CD14-positive monocyte (primary cell): ENCODE measurements around the gene PITPNB. TPM values are rescaled to one million over a fixed set of nuclear protein-coding genes. Genes with fewer than 3 reads are reported as not detected.
A peak's percentile ranks its signal among the peaks of the same experiment; 100 is the strongest.

Experiments
- DNase-seq, 3 donors: peaks; one replicate each; pipeline ENCODE4 v3.0.0-alpha.2; 2011 to 2022
- H2AFZ ChIP-seq: 2 replicates; pipeline ENCODE4 v1.6.0; 2012; ENCODE audit warnings: mild to moderate bottlenecking, low read depth, low read length, inconsistent platforms; ENCODE audit not compliant: insufficient read depth, poor library complexity, severe bottlenecking
- H3K27ac ChIP-seq, 2 donors: 1 replicate in 1 of 2; 2 replicates in 1 of 2; pipeline ENCODE4 v1.5.1; 2012 to 2013; ENCODE audit warnings: low read length in 2 of 2, control low read depth in 1 of 2, inconsistent platforms in 1 of 2, low read depth in 1 of 2, mild to moderate bottlenecking in 1 of 2
- H3K27me3 ChIP-seq, 2 donors: one replicate each; pipeline versions ENCODE4 v1.6.0 to v1.6.1; 2011 to 2013; ENCODE audit warnings: low read length in 2 of 2; ENCODE audit not compliant: control insufficient read depth in 2 of 2, insufficient read depth in 2 of 2
- H3K36me3 ChIP-seq, 2 donors: replicated peaks in 1 of 2; 1 replicate in 1 of 2; 2 replicates in 1 of 2; pipeline versions ENCODE4 v1.5.1 to v1.6.1; 2012 to 2013; ENCODE audit warnings: low read length in 2 of 2, control low read depth in 1 of 2, inconsistent platforms in 1 of 2, mild to moderate bottlenecking in 1 of 2; ENCODE audit not compliant: insufficient read depth in 2 of 2, control insufficient read depth in 1 of 2
- H3K4me1 ChIP-seq, 2 donors: 1 replicate in 1 of 2; 2 replicates in 1 of 2; pipeline versions ENCODE4 v1.5.1 to v1.6.1; 2012 to 2013; ENCODE audit warnings: low read length in 2 of 2, control low read depth in 1 of 2, inconsistent platforms in 1 of 2, mild to moderate bottlenecking in 1 of 2, moderate library complexity in 1 of 2; ENCODE audit not compliant: insufficient read depth in 2 of 2, control insufficient read depth in 1 of 2
- H3K4me2 ChIP-seq: replicated peaks from 2 replicates; pipeline ENCODE3; 2012; ENCODE audit warnings: low read length, moderate library complexity, mild to moderate bottlenecking; ENCODE audit not compliant: poor library complexity, severe bottlenecking; ENCODE audit errors: extremely low read depth
- H3K4me3 ChIP-seq, 3 experiments: fragments of 200-600 bp in 1 of 3; sonication (generic) in 1 of 3; replicated peaks in 1 of 3; 1 replicate in 2 of 3; 2 replicates in 1 of 3; pipeline ENCODE4 v1.5.1; 2011 to 2013; ENCODE audit warnings: low read length in 3 of 3, mild to moderate bottlenecking in 3 of 3, control low read depth in 2 of 3, low read depth in 2 of 3, inconsistent platforms in 1 of 3, moderate library complexity in 1 of 3
- H3K79me2 ChIP-seq: 2 replicates; pipeline ENCODE4 v1.6.0; 2012; ENCODE audit warnings: mild to moderate bottlenecking, control low read depth, inconsistent platforms, low read length, moderate library complexity; ENCODE audit not compliant: insufficient read depth
- H3K9ac ChIP-seq: 2 replicates; pipeline ENCODE4 v1.6.0; 2017; ENCODE audit warnings: low read length, mild to moderate bottlenecking; ENCODE audit not compliant: insufficient read depth, poor library complexity, severe bottlenecking
- H3K9me3 ChIP-seq, 2 donors: replicated peaks in 1 of 2; 1 replicate in 1 of 2; 2 replicates in 1 of 2; pipeline versions ENCODE4 v1.5.1 to v1.6.1; 2012 to 2013; ENCODE audit warnings: low read length in 2 of 2, control low read depth in 1 of 2; ENCODE audit not compliant: control insufficient read depth in 1 of 2, insufficient read depth in 1 of 2
- H4K20me1 ChIP-seq: 2 replicates; pipeline ENCODE4 v1.6.0; 2012; ENCODE audit warnings: mild to moderate bottlenecking, low read length, control low read depth, moderate library complexity; ENCODE audit not compliant: insufficient read depth
- H3K27ac Mint-ChIP-seq, 7 donors: one replicate each; pipeline ENCODE4 v1.8.0; 2020; ENCODE audit warnings: mild to moderate bottlenecking in 7 of 7, mixed read lengths in 7 of 7, moderate library complexity in 6 of 7, inconsistent platforms in 2 of 7
- H3K27me3 Mint-ChIP-seq, 3 donors: one replicate each; pipeline ENCODE4 v1.8.0; 2021 to 2022; ENCODE audit warnings: low read depth in 3 of 3, mild to moderate bottlenecking in 3 of 3, mixed read lengths in 3 of 3, moderate library complexity in 3 of 3, inconsistent platforms in 1 of 3
- H3K36me3 Mint-ChIP-seq, 2 donors: one replicate each; pipeline ENCODE4 v1.8.0; 2020; ENCODE audit warnings: mixed read lengths in 2 of 2, inconsistent platforms in 1 of 2, mild to moderate bottlenecking in 1 of 2
- H3K4me1 Mint-ChIP-seq: one replicate; pipeline ENCODE4 v1.8.0; 2020; ENCODE audit warnings: mild to moderate bottlenecking, mixed read lengths
- H3K4me3 Mint-ChIP-seq, 2 donors: one replicate each; pipeline ENCODE4 v1.8.0; 2020; ENCODE audit warnings: mild to moderate bottlenecking in 2 of 2, mixed read lengths in 2 of 2, moderate library complexity in 1 of 2
- H3K9me3 Mint-ChIP-seq, 7 donors: one replicate each; pipeline ENCODE4 v1.8.0; 2020 to 2022; ENCODE audit warnings: mixed read lengths in 7 of 7, mild to moderate bottlenecking in 6 of 7, moderate library complexity in 6 of 7, inconsistent platforms in 2 of 7
- WGBS: methylation state at CpG from one replicate; pipeline ENCODE4 v1.1.5; 2013; ENCODE audit warnings: missing lambda C conversion rate; ENCODE audit not compliant: insufficient coverage; 5-methylcytosine and 5-hydroxymethylcytosine counted together
- intact Hi-C, 2 donors: fragments of 100-400 bp; cut with micrococcal nuclease; formaldehyde crosslinking; loops; one replicate each; pipeline versions ENCODE4 v1.15.0 to v1.15.1; 2023
- polyA plus RNA-seq, 3 donors: library from polyadenylated mRNA; depleted of rRNA in 1 of 3; unstranded in 2 of 3; stranded (reverse) in 1 of 3; fragments of 300-500 nt in 2 of 3; fragments of >200 nt in 1 of 3; fragmentation: Illumina TruSeq in 2 of 3; gene quantifications; 1 replicate in 2 of 3; 2 replicates in 1 of 3; pipeline ENCODE4 v1.2.3, GENCODE V29; 2012 to 2021
- TF ChIP-seq, protein P1 (sequence below): fragments of 200-600 bp; IDR thresholded peaks from one replicate; pipeline ENCODE4 v1.8.0; 2022; ENCODE audit warnings: antibody characterized with exemption, mild to moderate bottlenecking

PITPNB gene
- polyA plus RNA-seq, 3 donors = 19.2 to 29.1 (median 25.2) TPM

DNA sequence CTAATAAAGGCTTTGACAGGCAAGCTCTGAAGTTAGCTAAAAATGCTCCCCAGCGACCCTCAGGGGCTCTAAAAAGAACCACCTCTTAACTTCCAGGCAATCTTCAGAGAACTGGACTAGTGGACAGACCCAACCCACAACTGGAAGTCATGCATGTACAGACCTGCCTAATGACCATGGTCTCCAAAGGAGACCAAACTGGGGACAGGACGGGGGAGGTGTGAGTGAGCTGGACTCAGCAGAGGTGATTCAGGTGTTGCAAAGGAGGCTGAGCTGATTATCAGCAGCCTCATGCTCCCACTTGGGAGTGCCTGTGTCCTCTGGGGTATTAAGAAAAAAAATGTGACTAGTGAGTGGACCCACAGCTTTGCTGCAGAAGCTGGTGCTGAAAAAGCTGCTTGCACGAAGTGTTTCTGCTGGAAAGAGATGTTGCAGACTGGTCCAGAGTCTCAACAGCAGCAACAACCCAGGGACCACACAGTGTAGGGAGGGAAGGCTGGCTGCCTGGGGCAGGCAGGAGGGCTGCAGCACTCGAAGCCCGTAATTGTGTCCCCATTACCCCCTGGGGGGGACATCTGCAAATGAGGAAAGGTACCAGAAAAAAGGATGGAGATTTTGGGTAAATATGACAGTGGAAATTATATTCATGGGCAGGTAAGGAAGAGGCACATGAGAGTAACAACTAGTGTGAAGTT is 35.3 kb downstream of the PITPNB start:
- Histone ChIP-seq H3K27me3 (no peaks in the 10 kb centered on the region), H3K9ac (no peak overlapping the region), H3K27ac (no peak overlapping the region), H3K4me1 (no peaks in the 10 kb centered on the region), H3K9me3 (no peaks in the 10 kb centered on the region), H3K36me3 (peaks cover 32 to 72% of the 10 kb centered on the region in 2 donors), H3K4me2 (no peak overlapping the region), H2AFZ (no peak overlapping the region), H3K4me3 (no peak overlapping the region), H4K20me1 (no peaks in the 10 kb centered on the region), H3K79me2 (peaks cover 4% of the 10 kb centered on the region)
- H3K27me3 Mint-ChIP-seq = no peaks in the 10 kb centered on the region
- no peak overlapping the region for H3K4me3 Mint-ChIP-seq
- intact Hi-C loops = loop anchor here (2.0 to 10.0 kb wide), 2 partner anchors 125 to 711 kb away; no protein-coding TSS in a partner anchor
- no peak for DNase-seq
- peaks cover 39 to 47% of the 10 kb centered on the region in 2 donors for H3K36me3 Mint-ChIP-seq
- no peaks in the 10 kb centered on the region for H3K9me3 Mint-ChIP-seq
- TF ChIP-seq, protein P1, sequence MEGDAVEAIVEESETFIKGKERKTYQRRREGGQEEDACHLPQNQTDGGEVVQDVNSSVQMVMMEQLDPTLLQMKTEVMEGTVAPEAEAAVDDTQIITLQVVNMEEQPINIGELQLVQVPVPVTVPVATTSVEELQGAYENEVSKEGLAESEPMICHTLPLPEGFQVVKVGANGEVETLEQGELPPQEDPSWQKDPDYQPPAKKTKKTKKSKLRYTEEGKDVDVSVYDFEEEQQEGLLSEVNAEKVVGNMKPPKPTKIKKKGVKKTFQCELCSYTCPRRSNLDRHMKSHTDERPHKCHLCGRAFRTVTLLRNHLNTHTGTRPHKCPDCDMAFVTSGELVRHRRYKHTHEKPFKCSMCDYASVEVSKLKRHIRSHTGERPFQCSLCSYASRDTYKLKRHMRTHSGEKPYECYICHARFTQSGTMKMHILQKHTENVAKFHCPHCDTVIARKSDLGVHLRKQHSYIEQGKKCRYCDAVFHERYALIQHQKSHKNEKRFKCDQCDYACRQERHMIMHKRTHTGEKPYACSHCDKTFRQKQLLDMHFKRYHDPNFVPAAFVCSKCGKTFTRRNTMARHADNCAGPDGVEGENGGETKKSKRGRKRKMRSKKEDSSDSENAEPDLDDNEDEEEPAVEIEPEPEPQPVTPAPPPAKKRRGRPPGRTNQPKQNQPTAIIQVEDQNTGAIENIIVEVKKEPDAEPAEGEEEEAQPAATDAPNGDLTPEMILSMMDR = no peak
- H3K27ac Mint-ChIP-seq = peak overlapping the region in 1 of 7 donors; percentile 12
- H3K4me1 Mint-ChIP-seq = no peaks in the 10 kb centered on the region
- WGBS = 95% methylated on average over 4 of the region's 5 CpGs

DNA sequence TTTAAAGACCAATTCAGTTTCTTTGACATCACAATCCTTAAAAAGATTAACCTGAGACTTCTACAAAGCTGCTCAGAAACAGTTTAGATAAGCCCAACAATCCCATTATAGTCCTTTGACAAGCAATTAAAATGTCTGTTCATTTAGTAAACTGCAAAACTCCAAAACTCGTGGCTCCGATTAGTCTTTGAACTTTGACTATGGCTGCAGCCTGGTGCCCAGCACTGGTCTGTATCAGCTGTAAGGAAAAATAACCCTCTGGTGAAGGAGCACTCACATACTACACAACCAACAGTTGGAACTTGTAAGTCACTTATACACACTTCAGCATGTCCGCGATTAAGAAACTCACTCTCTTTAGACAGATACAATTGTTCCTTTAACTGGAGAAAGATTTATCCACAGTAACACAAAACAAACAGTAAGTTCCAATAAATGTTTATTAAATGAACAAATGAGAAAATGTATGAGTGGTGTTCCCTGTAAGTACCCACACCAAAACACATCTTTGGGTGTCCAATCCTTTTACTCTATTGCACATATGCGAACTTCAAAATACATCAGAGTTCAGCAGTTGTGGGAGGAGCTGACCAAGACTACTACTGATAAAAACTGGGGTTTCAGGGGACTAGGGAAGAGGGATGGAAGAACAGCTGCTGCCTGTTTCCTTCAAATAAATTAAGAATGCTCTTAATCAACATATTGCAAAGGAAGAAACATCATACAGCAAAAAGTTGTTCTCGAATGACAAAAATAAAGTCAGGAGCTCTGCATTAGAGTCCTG is 36.4 kb downstream of the PITPNB start:
- H3K36me3 Mint-ChIP-seq = peaks cover 30 to 36% of the 10 kb centered on the region in 2 donors
- no peaks in the 10 kb centered on the region for H3K27me3 Mint-ChIP-seq
- Histone ChIP-seq H3K4me1 (no peaks in the 10 kb centered on the region), H3K36me3 (peaks cover 22 to 65% of the 10 kb centered on the region in 2 donors), H3K79me2 (peaks cover 4% of the 10 kb centered on the region), H3K9me3 (no peaks in the 10 kb centered on the region), H2AFZ (no peak overlapping the region), H3K4me2 (no peak overlapping the region), H4K20me1 (no peaks in the 10 kb centered on the region), H3K27ac (no peak overlapping the region), H3K4me3 (no peak overlapping the region), H3K9ac (no peak overlapping the region), H3K27me3 (no peaks in the 10 kb centered on the region)
- DNase-seq = no peak
- H3K9me3 Mint-ChIP-seq = no peaks in the 10 kb centered on the region
- 50% methylated on average over 1 of the region's 6 CpGs for WGBS
- TF ChIP-seq, protein P1 = no peak
- intact Hi-C loops = loop anchor here in 1 of 2 donors (10.0 kb wide), 1 partner anchor 712 kb away; no protein-coding TSS in a partner anchor
- no peak overlapping the region for H3K27ac Mint-ChIP-seq
- no peak overlapping the region for H3K4me3 Mint-ChIP-seq
- no peaks in the 10 kb centered on the region for H3K4me1 Mint-ChIP-seq
